Neural cell (in vitro differentiated cells): Measurements from ENCODE around the gene NTPCR. TPM values are rescaled to one million over a fixed set of nuclear protein-coding genes. Genes with fewer than 3 reads are reported as not detected.

Experiments
- H2AFZ ChIP-seq: fragments of 200-600, 300-800 bp; sonication (generic), shearing (Covaris generic); 2 replicates; pipeline ENCODE4 v1.6.0; 2014; ENCODE audit warnings: low read depth, mild to moderate bottlenecking, antibody characterized with exemption, low read length, moderate library complexity
- H3F3A ChIP-seq: fragments of 200-600 bp; shearing (Covaris generic); 2 replicates; pipeline ENCODE4 v1.6.1; 2016; ENCODE audit warnings: mild to moderate bottlenecking, moderate library complexity, mixed read lengths, antibody characterized with exemption, low read length; ENCODE audit not compliant: insufficient read depth, poor library complexity, severe bottlenecking
- H3K27ac ChIP-seq: fragments of 200-600, 300-800 bp; sonication (generic), shearing (Covaris generic); 2 replicates; pipeline ENCODE4 v1.5.1; 2014; ENCODE audit warnings: mild to moderate bottlenecking, low read length, moderate library complexity
- H3K27me3 ChIP-seq: fragments of 300-800, 200-600 bp; sonication (generic), shearing (Covaris generic); 2 replicates; pipeline ENCODE4 v1.6.0; 2014; ENCODE audit warnings: mild to moderate bottlenecking, low read depth, low read length, moderate library complexity; ENCODE audit not compliant: insufficient read depth
- H3K36me3 ChIP-seq: fragments of 300-800, 200-600 bp; sonication (generic), shearing (Covaris generic); 2 replicates; pipeline ENCODE4 v1.5.1; 2014; ENCODE audit warnings: mild to moderate bottlenecking, antibody characterized with exemption, low read length, moderate library complexity; ENCODE audit not compliant: insufficient read depth
- H3K4me2 ChIP-seq: fragments of 300-800, 200-600 bp; sonication (generic), shearing (Covaris generic); 2 replicates; pipeline ENCODE4 v1.6.0; 2014; ENCODE audit warnings: mild to moderate bottlenecking, low read length
- H3K4me3 ChIP-seq: fragments of 300-800, 200-600 bp; sonication (generic), shearing (Covaris generic); 2 replicates; pipeline ENCODE4 v1.5.1; 2014; ENCODE audit warnings: mild to moderate bottlenecking, low read length, moderate library complexity
- H3K79me2 ChIP-seq: fragments of 200-600 bp; shearing (Covaris generic); replicated peaks from 2 replicates; pipeline ENCODE4 v1.6.0; 2014; ENCODE audit warnings: mild to moderate bottlenecking, low read length, moderate library complexity; ENCODE audit not compliant: insufficient read depth
- H3K9ac ChIP-seq: fragments of 300-800, 200-600 bp; sonication (generic), shearing (Covaris generic); 2 replicates; pipeline ENCODE4 v1.6.1; 2016; ENCODE audit warnings: mild to moderate bottlenecking, low read length, mixed read lengths
- H3K9me2 ChIP-seq: fragments of 200-600 bp; shearing (Covaris generic); 2 replicates; pipeline ENCODE4 v1.6.1; 2016; ENCODE audit warnings: mild to moderate bottlenecking, low read length, mixed read lengths; ENCODE audit not compliant: insufficient read depth
- H3K9me3 ChIP-seq: fragments of 200-600, 300-800 bp; sonication (generic), shearing (Covaris generic); 2 replicates; pipeline ENCODE4 v1.6.1; 2016; ENCODE audit warnings: mild to moderate bottlenecking, mixed run types, low read length, moderate library complexity, mixed read lengths
- H4K20me1 ChIP-seq: fragments of 200-600 bp; shearing (Covaris generic); 2 replicates; pipeline ENCODE4 v1.6.1; 2016; ENCODE audit warnings: mild to moderate bottlenecking, mixed run types; ENCODE audit not compliant: insufficient read depth
- EP300 ChIP-seq: fragments of 450-650 bp; conservative IDR thresholded peaks from 2 replicates; pipeline ENCODE4 v1.6.1; 2014; ENCODE audit warnings: antibody characterized with exemption, mild to moderate bottlenecking, moderate library complexity; ENCODE audit not compliant: poor library complexity, severe bottlenecking
- EZH2 ChIP-seq: fragments of 200-600, 300-800 bp; shearing (Covaris generic), sonication (generic); IDR thresholded peaks from 2 replicates; pipeline ENCODE4 v1.6.1; 2014; ENCODE audit warnings: antibody characterized with exemption, low read length, borderline replicate concordance, mild to moderate bottlenecking; ENCODE audit not compliant: insufficient read depth, poor library complexity, severe bottlenecking
- MXI1 ChIP-seq: fragments of 450-650 bp; conservative IDR thresholded peaks from 2 replicates; pipeline ENCODE4 v1.6.1; 2014; ENCODE audit warnings: antibody characterized with exemption, mild to moderate bottlenecking; ENCODE audit not compliant: poor library complexity, severe bottlenecking
- POLR2AphosphoS5 ChIP-seq: IDR thresholded peaks from 2 replicates; pipeline ENCODE4 v1.6.1; 2012
- RAD21 ChIP-seq: fragments of 450-650 bp; conservative IDR thresholded peaks from 2 replicates; pipeline ENCODE4 v1.6.1; 2014; ENCODE audit warnings: antibody characterized with exemption, mild to moderate bottlenecking, moderate library complexity
- SMC3 ChIP-seq: fragments of 450-650 bp; conservative IDR thresholded peaks from 2 replicates; pipeline ENCODE4 v1.6.1; 2014; ENCODE audit warnings: antibody characterized with exemption, mild to moderate bottlenecking, moderate library complexity; ENCODE audit not compliant: poor library complexity
- TAF1 ChIP-seq: IDR thresholded peaks from 2 replicates; pipeline ENCODE4 v1.6.1; 2012; ENCODE audit warnings: low read depth
- polyA plus RNA-seq: library from polyadenylated mRNA; depleted of rRNA; stranded (reverse); fragments of >200 nt; gene quantifications from 2 replicates; pipeline ENCODE4 v1.2.3, GENCODE V29; 2014
- TF ChIP-seq, protein P1 (sequence below): IDR thresholded peaks from 2 replicates; pipeline ENCODE4 v1.6.1; 2012; ENCODE audit warnings: borderline replicate concordance
- TF ChIP-seq, protein P2 (sequence below): fragments of 450-650 bp; IDR thresholded peaks from 2 replicates; pipeline ENCODE4 v1.5.1; 2014; ENCODE audit warnings: antibody characterized with exemption, mild to moderate bottlenecking, moderate library complexity; ENCODE audit not compliant: poor library complexity, severe bottlenecking

The NTPCR gene
- polyA plus RNA-seq, 1 donor from 2014 or later = 36.7 TPM

DNA sequence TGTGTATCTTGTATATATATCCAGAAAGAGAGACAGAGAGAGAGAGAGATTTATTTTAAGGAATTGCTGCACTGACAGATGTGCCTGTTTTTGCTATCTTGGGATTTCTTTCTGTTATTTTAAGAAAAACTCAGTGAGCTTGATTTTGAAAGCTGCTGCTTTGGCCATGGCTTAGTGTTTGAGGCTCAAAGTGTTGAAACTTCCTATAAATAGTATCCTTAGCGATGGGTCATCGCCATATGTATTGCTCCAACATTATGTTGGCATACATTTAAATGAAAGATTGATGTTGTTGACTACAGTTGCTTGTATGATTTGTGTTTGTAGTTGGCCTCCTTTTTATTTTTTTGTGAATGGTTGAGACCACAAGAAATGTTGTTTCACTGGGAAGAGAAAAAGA, 29.0 kb upstream of the NTPCR start:
- no peak for TF ChIP-seq EP300
- no peak for TF ChIP-seq TAF1
- TF ChIP-seq EZH2 = no peak
- no peak for TF ChIP-seq RAD21
- TF ChIP-seq SMC3 = no peak
- TF ChIP-seq MXI1 = no peak
- TF ChIP-seq, protein P1, sequence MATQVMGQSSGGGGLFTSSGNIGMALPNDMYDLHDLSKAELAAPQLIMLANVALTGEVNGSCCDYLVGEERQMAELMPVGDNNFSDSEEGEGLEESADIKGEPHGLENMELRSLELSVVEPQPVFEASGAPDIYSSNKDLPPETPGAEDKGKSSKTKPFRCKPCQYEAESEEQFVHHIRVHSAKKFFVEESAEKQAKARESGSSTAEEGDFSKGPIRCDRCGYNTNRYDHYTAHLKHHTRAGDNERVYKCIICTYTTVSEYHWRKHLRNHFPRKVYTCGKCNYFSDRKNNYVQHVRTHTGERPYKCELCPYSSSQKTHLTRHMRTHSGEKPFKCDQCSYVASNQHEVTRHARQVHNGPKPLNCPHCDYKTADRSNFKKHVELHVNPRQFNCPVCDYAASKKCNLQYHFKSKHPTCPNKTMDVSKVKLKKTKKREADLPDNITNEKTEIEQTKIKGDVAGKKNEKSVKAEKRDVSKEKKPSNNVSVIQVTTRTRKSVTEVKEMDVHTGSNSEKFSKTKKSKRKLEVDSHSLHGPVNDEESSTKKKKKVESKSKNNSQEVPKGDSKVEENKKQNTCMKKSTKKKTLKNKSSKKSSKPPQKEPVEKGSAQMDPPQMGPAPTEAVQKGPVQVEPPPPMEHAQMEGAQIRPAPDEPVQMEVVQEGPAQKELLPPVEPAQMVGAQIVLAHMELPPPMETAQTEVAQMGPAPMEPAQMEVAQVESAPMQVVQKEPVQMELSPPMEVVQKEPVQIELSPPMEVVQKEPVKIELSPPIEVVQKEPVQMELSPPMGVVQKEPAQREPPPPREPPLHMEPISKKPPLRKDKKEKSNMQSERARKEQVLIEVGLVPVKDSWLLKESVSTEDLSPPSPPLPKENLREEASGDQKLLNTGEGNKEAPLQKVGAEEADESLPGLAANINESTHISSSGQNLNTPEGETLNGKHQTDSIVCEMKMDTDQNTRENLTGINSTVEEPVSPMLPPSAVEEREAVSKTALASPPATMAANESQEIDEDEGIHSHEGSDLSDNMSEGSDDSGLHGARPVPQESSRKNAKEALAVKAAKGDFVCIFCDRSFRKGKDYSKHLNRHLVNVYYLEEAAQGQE = no peak
- no peak for TF ChIP-seq POLR2AphosphoS5
- TF ChIP-seq, protein P2, sequence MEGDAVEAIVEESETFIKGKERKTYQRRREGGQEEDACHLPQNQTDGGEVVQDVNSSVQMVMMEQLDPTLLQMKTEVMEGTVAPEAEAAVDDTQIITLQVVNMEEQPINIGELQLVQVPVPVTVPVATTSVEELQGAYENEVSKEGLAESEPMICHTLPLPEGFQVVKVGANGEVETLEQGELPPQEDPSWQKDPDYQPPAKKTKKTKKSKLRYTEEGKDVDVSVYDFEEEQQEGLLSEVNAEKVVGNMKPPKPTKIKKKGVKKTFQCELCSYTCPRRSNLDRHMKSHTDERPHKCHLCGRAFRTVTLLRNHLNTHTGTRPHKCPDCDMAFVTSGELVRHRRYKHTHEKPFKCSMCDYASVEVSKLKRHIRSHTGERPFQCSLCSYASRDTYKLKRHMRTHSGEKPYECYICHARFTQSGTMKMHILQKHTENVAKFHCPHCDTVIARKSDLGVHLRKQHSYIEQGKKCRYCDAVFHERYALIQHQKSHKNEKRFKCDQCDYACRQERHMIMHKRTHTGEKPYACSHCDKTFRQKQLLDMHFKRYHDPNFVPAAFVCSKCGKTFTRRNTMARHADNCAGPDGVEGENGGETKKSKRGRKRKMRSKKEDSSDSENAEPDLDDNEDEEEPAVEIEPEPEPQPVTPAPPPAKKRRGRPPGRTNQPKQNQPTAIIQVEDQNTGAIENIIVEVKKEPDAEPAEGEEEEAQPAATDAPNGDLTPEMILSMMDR = no peak
- Histone ChIP-seq H3K4me2 (no peak overlapping the region), H3K79me2 (no peaks in the 10 kb centered on the region)

DNA sequence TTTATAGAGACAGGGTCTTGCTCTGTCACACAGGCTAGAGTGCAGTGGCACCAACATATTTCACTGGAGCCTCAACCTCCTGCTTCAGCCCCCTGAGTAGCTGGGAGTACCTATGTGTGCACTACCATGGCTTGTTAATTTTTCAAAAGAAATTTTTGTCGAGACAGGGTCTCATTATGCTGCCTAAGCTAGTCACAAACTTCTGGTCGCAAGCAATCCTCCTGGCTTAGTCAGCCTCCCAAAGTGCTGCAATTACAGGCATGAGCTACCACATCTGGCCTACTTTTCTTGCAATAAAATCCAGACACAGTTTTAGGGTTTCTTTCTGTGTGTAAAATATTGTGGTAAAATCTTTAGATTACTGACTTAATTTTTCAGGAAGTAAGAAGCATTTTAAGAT, 27.9 kb upstream of the NTPCR start:
- no peak overlapping the region for H3K4me3 ChIP-seq
- no peaks in the 10 kb centered on the region for H3F3A ChIP-seq
- H3K27me3 ChIP-seq = no peaks in the 10 kb centered on the region
- H4K20me1 ChIP-seq = no peaks in the 10 kb centered on the region
- no peaks in the 10 kb centered on the region for H3K36me3 ChIP-seq
- no peak overlapping the region for H3K27ac ChIP-seq
- no peak for TF ChIP-seq RAD21
- TF ChIP-seq, protein P1 = no peak
- TF ChIP-seq, protein P2 = no peak
- no peak for TF ChIP-seq EP300
- TF ChIP-seq SMC3 = no peak
- no peak for TF ChIP-seq MXI1
- H2AFZ ChIP-seq = no peak overlapping the region
- no peak overlapping the region for H3K9ac ChIP-seq
- H3K9me2 ChIP-seq = no peaks in the 10 kb centered on the region
- no peaks in the 10 kb centered on the region for H3K9me3 ChIP-seq
- no peak overlapping the region for H3K4me2 ChIP-seq
- no peaks in the 10 kb centered on the region for H3K79me2 ChIP-seq

More for the DNA sequence above, 29.0 kb upstream of the NTPCR start:
- no peaks in the 10 kb centered on the region for H3F3A ChIP-seq
- no peaks in the 10 kb centered on the region for H3K27me3 ChIP-seq
- H3K9me3 ChIP-seq = no peaks in the 10 kb centered on the region
- H3K36me3 ChIP-seq = no peaks in the 10 kb centered on the region
- no peak overlapping the region for H2AFZ ChIP-seq
- no peak overlapping the region for H3K9ac ChIP-seq
- H3K9me2 ChIP-seq = no peaks in the 10 kb centered on the region
- no peaks in the 10 kb centered on the region for H4K20me1 ChIP-seq
- H3K27ac ChIP-seq = no peak overlapping the region
- no peak overlapping the region for H3K4me3 ChIP-seq
